ENCODE results near the gene MRTFA.

The MRTFA gene

GRCh38 chr22:40422558-40423309, 213.8 kb downstream of the MRTFA start:
- intact Hi-C loops (cut with DNase I; ENCODE audit: low total_unique reads): no loop called here
- H3K9me3 ChIP-seq: no peaks in the 10 kb centered on the region
- no peak overlapping the region for H3K27ac ChIP-seq

GRCh38 chr22:40421941-40422340, 214.6 kb downstream of the MRTFA start:
- Histone ChIP-seq H3K36me3 (peaks cover 70 to 100% (median 96%) of the 10 kb centered on the region in 3 donors), H3K27ac (no peak overlapping the region), H3K4me3 (no peak overlapping the region), H3K4me1 (peaks cover 0 to 6% (median 0%) of the 10 kb centered on the region in 4 donors), H3K27me3 (no peaks in the 10 kb centered on the region), H3K9me3 (no peaks in the 10 kb centered on the region)
- no peak for TF ChIP-seq CTCF (IDR thresholded peaks at IDR 0.05)
- DNase-seq: no peak
- intact Hi-C loops (cut with DNase I; ENCODE audit: low total_unique reads): no loop called here

More at GRCh38 chr22:40422558-40423309, 213.8 kb downstream of the MRTFA start:
- no peak overlapping the region for H3K4me3 ChIP-seq
- H3K4me1 ChIP-seq: peaks cover 0 to 6% (median 0%) of the 10 kb centered on the region in 4 donors
- no peak for DNase-seq
- H3K36me3 ChIP-seq: peaks cover 68 to 97% (median 95%) of the 10 kb centered on the region in 3 donors
- no peaks in the 10 kb centered on the region for H3K27me3 ChIP-seq
- TF ChIP-seq CTCF (IDR thresholded peaks at IDR 0.05): no peak

DNA sequence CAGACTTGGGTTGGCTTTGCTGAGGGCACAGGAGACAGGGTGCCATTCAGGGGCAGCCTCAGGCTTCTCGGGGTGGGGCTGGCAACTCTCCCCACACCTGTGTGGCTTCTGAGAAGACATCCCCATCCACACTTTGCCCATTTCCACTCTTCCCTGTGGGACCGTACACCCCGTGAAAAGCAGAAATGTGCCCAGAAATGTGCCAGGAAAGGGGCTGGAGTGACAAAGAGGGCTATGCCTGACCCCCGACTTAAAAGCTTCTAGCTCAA, 215.5 kb downstream of the MRTFA start:
- intact Hi-C loops (cut with DNase I; ENCODE audit: low total_unique reads): no loop called here
- TF ChIP-seq CTCF (IDR thresholded peaks at IDR 0.05): no peak
- Histone ChIP-seq H3K4me1 (peaks cover 0 to 6% (median 0%) of the 10 kb centered on the region in 4 donors), H3K9me3 (no peaks in the 10 kb centered on the region), H3K27ac (no peak overlapping the region), H3K27me3 (no peaks in the 10 kb centered on the region), H3K4me3 (no peak overlapping the region), H3K36me3 (peaks cover 74 to 100% (median 99%) of the 10 kb centered on the region in 3 donors)
- no peak for DNase-seq

- Histone ChIP-seq H3K27ac (no peak overlapping the region), H3K4me3 (no peak overlapping the region), H3K36me3 (peaks cover 74 to 100% (median 99%) of the 10 kb centered on the region in 3 donors), H3K4me1 (peaks cover 0 to 6% (median 0%) of the 10 kb centered on the region in 4 donors), H3K27me3 (no peaks in the 10 kb centered on the region), H3K9me3 (no peaks in the 10 kb centered on the region)
- no peak for TF ChIP-seq CTCF (IDR thresholded peaks at IDR 0.05)
- intact Hi-C loops (cut with DNase I; ENCODE audit: low total_unique reads): no loop called here
- no peak for DNase-seq
Measured at GRCh38 chr22:40420341-40421081, 216.0 kb downstream of the MRTFA start.

DNA sequence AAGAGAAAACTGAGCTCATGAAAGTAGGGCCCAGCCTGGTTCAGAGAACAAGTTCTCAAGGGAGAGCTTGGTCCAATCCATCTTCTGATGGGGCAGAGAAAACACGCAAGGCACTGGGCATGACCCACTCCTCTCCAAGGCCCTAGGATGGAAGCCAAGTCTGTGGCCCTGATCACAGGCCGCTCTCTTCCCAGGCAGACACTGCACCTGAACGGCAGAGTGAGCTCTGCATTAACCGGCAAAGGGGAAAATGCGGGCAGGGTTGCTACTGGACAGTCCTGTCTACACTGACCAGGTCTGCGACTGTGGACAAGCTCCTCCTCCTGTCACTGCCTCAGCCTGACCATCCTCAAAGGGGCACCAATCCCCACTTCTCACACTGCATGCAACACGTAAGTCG, 216.8 kb downstream of the MRTFA start:
- Histone ChIP-seq H3K27me3 (no peaks in the 10 kb centered on the region), H3K9me3 (no peaks in the 10 kb centered on the region), H3K27ac (no peak overlapping the region), H3K4me3 (no peak overlapping the region), H3K4me1 (peaks cover 0 to under 1% (median 0%) of the 10 kb centered on the region in 4 donors), H3K36me3 (peaks cover 74 to 95% (median 94%) of the 10 kb centered on the region in 3 donors)
- TF ChIP-seq CTCF (IDR thresholded peaks at IDR 0.05): no peak
- no peak for DNase-seq
- intact Hi-C loops (cut with DNase I; ENCODE audit: low total_unique reads): no loop called here

Measured in tibial artery (tissue), 4 donors.